ENCODE measurements around the gene ZNF891.
A peak's percentile ranks its signal among the peaks of the same experiment; 100 is the strongest.

The ZNF891 gene

DNA sequence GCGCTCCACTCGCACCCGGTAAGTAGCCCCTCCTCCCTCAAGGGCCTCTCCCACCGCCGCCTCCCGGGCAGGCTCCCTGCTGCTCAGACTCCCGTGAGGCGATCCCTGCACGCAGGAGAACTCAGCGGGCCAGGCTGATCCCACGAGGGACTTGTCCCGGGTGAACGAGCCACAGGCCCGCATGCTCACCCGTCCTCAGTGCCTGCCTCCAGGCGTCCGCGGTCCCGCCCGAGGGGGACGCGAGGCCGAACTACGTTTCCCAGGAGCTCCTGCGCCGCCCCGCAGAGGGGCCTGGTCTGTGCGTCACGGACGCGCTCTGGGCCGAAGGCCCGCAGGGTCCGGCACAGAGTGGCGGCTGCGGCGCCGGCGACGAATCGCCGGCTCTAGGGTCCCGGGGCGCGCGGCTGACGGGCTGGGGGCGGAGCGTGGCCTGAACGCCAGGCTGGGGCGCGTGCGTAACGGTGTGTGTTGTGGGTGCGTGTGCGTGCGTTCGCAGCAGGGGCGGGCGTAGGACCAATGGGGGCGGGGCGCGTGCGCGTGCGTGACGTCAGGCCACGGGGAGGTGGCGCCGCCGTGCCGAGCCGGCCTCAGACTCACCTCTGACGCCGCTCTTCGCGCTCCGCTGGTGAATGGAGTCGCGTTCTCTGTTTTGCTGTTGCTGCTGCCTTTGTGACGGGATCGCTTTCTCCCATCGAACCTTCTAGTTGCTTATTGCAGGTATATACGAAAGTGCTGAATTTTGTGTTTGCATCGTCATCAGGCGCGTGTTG lies at the start of gene ZNF891, which contains the start of gene ZNF10:
ZNF891 (minus strand) TSS at position 237 of the 770 bp plus-strand sequence. CDS start 8,356 bp downstream, outside the sequence.
ZNF10 (plus strand) TSS at position 590 of the 770 bp plus-strand sequence. CDS start 13,866 bp downstream, outside the sequence.
- peak; percentile 98 for DNase-seq

DNA sequence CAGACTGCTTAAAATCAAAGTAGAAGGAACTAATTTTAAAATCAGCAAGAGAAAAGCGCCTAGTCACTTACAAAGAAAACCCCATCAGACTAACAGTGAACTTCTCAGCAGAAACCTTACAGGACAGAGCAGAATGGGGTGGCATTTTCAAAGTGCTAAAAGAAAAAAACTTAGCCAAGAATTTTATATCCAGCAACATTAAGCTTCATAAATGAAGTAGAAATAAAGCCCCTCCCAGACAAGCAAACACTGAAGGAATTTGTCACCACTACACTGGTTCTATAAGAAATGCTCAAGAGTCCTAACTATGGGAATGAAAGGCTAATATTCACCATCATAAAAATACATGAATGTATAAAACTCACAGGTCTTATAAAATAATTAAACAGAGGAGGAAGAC lies 44.8 kb upstream of the ZNF891 start:
- no peak for DNase-seq

DNA sequence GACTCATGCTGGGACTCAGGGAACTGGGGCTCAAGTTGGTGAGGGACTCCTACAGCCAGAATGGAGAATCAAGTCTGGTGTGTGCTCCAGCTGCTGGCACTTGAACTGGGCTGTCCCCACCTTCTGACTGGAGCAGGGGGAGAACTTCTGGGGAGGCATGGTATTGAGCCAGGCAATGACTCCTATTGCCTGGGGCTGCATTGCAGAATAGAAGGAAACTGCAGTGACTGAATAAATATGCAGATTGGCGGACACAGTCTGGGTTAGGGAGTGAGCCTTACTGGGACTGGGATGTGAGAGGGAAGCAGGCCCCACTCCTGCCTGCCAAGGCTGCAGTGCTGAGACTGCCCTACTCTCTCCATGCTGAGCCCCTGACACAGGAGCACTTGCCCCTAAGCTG lies 42.4 kb upstream of the ZNF891 start:
- DNase-seq: no peak

DNA sequence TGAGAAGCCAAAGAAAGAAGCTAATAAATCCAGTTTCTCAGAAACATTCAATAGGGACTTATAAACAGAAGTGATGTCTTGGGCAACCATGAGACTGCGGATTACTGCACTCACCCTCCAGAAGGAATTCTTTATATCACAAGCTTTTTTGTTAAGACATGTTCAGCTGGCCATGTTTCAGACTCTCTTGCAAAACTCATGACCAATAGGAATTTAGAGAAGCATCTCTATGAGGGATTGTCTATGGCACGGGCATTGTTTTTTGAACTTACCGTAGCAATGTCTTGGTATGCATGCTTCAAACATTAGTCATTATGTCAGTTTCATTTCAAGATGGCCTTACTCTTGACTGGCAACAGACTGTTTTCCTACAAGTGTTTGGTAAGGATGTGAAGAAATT lies 35.7 kb upstream of the ZNF891 start:
- no peak for DNase-seq

DNA sequence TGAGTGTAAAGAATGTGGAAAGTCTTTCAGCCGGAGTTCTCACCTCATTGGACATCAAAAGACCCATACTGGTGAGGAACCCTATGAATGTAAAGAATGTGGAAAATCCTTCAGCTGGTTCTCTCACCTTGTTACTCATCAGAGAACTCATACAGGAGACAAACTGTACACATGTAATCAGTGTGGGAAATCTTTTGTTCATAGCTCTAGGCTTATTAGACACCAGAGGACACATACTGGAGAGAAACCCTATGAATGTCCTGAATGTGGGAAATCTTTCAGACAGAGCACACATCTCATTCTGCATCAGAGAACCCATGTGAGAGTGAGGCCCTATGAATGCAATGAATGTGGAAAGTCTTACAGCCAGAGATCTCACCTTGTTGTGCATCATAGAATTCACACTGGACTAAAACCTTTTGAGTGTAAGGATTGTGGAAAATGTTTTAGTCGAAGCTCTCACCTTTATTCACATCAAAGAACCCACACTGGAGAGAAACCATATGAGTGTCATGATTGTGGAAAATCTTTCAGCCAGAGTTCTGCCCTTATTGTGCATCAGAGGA lies 26.1 kb upstream of the ZNF891 start:
- no peak for DNase-seq

DNA sequence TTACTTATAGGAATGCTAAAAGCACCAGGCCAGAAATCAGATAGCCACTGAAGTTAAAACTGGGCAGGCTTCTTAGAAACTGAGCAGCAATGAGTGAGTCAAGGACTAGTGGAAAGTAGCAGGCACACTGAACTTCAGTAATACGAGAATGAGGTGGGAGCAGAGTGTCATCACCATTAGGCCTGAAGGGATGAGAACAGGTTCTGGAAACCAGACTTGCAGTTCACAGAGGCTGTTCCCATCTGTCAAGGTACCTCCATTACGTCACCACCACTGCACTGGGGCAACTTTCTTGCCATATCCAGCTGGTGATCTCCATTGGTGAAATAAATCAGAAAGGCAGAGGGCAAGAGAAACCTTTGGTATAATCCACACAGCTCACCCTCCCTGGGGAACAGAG lies 15.9 kb upstream of the ZNF891 start:
- DNase-seq: no peak

DNA sequence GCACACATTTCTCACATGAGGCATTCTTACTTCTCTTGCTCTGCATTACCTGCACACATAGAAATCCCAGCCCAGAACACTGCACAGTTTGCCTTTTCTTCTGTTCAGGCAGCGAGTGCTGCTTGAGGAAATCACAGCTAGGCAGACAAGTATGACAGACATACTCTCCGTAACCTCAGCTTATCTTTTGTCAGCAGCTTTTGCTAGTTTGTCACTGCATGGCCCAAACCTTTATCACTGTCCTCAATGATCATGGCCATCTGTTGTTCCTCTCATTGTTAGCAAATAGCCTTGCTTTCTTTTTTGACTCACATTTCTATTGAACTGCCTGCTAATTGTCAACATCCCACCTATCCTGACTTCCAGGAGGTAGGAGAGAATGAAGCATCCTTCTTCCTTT lies 5.7 kb upstream of the ZNF891 start:
- DNase-seq: no peak

DNA sequence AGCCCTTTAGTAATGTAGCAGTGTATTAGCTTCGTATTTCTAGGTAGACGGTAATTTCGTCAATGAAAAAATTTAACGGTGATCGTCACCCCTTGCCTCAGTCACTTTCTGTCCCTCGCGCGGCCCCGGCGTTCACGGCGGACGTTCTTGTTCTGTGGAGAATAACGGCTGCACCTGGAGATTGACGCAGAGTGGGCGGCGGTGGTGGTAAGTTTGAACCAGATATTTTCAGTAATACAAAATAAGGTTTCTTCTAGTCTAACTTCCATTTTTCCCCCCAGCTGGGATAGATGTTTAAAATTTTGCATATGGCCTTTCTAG lies 694 bp upstream of the ZNF891 start:
- peak; percentile 55 for DNase-seq

DNA sequence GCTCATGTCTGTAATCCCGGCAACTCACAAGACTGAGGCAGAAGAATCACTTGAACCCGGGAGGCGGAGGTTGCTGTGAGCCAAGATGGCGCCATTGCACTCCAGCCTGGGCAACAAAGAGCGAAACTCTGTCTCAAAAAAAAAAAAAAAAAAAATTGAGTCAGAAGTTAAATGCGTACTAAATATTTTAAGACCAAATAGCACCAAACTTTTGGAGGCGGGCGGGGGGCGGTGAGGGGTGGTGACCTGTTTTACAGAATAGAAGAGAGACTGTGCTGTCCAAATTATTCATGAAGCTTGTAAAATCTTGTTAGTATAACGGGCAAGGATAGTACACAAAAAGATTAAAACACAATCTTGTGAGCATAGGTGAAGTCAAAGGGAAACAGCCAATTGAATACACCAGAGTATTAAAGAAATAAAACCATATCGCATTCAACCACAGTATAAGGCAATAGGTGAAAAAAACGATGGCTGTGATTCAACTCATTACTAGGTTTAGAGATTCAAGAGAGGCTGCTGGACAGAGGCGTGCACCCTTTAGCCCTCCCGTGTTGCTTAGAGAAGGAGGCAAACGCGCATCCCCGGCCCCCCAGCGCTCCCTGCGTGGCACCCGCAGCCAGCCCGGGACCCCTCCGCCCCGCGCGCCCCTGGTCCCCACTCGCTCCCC lies 571 bp downstream of the ZNF891 start:
- no peak for DNase-seq

DNA sequence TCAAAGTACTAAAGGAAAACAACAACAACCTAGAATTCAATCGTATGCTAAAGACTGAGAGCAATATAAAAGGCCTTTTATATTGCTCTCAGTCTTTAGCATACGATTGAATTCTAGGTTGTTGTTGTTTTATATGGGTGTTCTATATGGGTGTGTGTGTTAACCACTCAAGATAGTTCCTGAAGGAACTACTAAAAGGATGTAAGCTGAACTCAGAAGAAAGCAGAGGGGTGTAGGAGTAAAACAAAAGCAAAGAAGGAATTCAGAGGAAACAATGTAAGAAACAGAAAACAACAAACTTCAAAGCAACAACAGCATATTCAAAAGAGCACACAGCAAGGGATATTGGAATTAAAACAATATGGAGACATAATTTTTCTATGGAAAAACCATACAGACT lies 5.4 kb downstream of the ZNF891 start:
- no peak for DNase-seq

DNA sequence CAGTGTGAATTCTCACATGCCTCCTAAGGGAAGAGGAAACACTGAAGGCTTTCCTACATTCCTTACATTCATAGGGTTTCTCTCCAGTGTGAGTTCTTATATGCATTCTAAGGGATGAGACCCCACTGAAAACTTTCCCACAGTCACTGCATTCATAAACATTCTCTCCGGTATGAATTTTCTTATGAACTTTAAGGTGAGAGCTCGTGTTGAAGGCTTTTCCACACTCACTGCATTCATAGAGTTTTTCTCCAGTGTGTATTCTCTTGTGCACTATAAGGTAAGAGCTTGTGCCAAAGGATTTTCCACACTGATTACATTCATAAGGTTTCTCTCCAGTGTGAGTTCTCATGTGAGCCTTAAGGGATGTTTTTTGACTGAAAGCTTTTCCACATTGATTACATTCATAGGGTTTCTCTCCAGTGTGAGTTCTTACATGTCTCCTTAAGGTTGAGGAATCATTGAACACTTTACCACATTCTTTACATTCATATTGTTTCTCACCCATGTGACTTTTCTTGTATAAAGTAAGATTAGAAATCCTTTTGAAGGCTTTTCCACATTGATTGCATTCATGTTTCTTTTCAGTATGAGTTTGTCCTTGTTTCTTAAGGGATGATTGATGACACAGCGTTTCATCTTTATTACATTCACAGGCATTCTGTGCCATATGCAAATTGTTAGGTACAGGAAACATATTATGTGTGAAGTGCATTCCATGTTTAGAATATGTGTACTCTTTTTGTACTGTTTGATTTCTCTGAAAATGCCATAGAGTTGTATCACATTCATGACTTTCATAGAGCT lies 9.5 kb downstream of the ZNF891 start:
- DNase-seq: no peak

DNA sequence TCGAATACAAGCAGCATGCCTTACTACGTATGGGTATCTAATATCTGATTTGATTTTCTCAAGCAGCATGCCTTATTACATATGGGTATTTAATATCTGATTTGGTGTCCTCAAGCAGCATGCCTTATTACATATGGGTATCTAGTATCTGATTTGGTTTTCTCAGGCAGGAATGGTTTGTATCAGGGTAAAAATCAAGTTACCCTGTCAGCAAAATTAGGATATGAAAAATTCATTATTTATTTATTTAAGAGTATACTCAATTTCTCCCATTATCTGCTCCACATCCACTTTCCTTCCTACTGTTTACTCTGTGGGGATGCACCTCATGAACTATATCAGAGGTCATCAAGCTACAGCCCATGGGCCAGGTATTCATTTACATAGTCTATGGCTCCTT lies 21.9 kb downstream of the ZNF891 start:
- DNase-seq: no peak

DNA sequence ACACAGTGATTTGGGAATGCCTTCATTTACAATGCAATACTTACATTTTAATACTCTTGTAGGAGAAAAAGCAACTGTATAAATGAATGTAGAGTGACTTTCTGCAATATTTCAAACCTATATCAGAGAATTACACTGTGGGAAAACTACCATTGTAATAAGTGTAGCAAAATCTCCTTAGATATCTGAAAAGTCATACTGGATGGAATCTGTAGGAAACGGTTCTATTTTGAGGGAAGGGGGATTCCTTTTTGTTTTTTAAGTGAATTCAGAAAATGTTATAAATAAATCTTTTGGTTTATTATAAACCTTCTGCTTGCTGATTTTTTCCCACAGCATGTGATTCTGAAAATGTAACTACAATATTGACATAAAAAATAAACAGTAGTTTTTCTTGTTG lies 23.0 kb downstream of the ZNF891 start:
- DNase-seq: no peak

DNA sequence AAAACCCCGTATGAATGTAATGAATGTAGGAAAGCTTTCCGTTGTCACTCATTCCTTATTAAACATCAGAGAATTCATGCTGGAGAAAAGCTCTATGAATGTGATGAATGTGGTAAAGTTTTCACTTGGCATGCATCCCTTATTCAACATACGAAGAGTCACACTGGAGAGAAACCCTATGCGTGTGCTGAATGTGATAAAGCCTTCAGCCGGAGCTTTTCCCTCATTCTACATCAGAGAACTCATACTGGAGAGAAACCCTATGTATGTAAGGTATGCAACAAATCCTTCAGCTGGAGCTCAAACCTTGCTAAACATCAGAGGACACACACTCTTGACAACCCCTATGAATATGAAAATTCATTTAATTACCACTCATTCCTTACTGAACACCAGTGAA lies 23.8 kb downstream of the ZNF891 start:
- no peak for DNase-seq

DNA sequence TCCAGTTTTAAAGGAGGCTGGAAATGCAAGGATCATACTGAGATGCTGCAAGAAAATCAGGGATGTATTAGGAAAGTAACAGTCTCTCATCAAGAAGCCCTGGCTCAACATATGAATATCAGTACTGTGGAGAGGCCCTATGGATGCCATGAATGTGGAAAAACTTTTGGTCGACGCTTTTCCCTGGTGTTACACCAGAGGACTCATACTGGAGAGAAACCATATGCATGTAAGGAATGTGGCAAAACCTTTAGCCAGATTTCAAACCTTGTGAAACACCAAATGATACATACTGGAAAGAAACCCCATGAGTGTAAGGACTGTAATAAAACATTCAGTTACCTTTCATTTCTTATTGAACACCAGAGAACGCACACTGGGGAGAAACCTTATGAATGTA lies 24.5 kb downstream of the ZNF891 start:
- DNase-seq: no peak

DNA sequence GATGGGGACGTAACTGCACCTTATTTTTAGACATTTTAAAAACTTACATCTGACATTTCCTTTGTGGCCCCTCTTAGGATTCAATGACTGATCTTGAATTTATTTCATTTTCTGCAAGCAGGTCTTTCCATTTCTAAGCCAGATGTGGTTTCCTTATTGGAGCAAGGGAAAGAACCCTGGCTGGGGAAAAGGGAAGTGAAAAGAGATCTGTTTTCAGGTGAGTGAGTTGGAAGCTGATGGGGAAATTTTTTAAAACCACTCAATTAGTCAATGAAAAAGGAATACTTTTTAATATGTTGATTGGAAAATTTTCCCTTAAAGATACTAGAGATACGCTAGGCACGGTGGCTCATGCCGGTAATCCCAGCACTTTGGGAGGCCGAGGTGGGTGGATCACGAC lies 46.7 kb downstream of the ZNF891 start:
- no peak for DNase-seq

DNA sequence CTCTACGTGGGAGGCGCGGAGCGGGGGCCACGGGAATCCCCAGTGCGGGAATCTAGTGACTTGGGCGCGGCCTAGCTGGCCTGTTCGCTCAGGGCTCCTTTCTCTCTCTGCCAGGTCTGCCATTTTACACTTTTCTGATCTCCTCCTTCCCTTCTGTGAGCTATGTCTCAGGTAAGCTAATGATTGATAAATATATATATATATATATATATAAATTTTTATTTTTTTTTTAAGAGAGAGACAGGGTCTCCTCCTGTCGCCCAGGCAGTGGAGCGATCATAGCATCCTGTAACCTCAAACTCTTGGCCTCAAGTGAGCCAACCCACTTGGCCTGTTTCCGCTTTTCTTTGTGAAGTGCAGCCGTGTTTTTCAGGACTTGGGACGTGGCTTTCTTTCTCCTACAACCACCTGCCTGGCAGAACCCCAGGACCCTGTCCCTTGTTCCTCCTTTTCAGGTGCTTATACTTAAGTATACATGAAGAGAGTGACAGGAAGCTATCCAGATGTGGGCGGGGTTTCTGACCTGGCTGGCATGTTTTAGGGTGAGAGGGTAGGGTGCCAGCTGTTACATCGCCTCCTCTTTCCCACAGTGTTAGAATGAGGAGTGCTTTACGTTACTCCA lies 48.8 kb downstream of the ZNF891 start:
- DNase-seq: peak; percentile 34

DNA sequence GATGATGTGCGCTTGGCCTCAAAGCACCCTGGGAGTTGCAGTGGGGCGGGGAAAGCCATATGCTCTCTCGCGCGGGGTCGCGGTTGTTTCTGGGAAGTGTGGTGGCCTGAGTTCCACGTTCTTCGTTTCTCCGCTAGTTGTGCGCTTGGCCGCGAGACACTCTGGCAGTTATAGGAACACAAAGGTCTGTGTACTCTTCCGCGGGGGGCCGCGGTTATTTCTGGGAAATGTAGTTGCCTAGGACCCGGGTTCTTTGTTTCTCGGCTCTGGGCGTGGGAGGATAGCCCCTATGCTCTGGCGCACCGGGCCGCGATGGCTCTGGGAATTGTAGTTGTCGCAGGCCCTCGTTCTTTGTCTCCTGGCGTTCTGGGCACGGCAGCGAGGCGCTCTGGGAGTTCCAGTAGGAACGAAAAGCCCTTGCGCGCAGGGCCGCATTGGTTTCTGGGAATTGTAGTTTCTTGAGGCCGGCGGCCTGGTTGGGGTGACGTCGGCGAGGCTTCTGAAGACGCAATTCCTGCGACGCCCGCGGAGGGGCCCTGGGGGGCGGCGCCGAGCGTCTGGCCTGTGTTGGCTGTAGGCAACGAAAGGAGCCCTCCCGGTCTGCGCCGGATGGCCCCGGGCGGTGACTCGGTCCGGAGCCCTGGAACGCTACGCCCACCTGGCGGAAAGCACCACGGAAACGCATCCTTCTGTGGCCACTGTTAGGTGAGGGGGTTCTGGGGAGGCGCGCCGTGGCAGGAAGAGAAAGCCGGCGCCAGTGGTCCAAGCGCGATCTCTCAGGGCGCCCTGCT lies 49.5 kb downstream of the ZNF891 start, which contains the start of gene ZNF140:
ZNF140 (plus strand) TSS at position 556 of the 791 bp plus-strand sequence. CDS start 398 bp downstream, outside the sequence.
- peak; percentile 98 for DNase-seq

DNA sequence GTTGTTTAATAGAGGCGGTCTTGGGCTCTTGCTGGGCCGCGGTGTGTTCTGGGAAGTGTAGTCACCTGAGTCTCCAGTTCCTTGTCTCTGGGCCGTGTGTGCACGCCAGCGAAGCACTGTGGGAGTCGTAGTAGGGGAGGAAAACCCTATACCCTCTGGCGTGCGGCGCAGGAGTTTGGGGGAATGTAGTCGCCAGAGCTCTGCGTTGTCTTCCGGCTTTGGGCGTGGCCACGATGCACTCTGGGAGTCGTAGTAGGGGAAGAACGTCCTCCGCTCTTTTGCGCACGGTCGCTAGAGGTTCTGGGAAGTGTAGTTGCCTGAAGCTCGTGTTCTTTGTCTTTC lies 50.1 kb downstream of the ZNF891 start:
- DNase-seq: peak; percentile 100

DNA sequence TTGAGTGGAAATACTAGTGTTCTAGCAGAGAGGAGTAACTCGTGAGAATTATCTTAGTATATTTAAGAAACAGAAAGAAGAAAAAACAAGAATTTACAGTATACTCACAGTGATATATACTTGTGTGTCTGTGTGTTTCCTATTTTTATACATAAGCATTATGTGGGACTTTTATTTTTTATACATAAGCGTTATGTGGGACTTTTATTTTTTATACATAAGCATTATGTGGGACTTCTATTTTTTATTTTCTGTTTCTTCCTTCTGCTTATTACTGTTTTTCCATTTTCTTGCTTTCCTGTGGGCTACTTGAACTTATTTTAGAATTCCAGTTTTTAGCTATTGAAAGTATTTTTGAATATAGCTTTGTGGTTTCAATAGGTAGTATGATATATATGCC lies 56.2 kb downstream of the ZNF891 start:
- no peak for DNase-seq

DNA sequence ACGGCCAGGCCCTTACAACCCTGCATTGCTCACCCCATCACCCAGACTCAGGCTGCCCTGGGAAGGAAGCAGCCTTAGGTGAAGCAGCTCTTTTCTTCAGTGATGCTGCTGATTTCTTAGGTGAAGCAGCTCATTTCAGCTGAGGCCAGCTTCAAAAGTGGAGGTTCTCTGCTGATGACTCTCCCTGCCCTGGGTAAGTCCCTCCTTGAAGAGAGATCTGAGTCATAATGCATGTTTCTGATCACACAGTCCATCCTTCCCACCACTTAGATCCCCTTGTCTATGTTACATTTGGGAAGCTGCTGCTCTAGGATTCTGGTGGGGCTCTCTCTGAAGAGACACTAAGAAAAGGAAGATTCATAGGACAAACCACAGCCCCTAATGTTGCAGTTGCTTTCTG lies 66.5 kb downstream of the ZNF891 start:
- no peak for DNase-seq

DNA sequence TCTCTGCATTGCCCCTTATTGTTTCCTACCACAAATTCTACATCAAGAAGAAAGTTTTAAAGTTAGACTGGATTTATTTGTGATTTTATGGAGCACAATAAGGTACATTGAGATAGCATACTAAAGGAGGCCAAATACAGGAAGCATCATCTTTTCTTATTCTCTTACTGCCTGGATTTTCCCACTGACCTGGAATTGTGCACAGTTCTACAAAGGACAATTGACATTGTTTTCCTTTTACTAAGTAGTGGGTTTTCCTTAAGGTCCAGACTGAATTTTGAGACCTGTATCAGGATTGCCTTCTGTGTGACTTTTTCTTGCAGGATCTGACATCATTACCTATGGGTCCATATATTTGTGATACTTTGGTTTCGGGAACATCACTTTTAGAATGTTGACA lies 68.1 kb downstream of the ZNF891 start:
- no peak for DNase-seq

Data from femur (tissue), 1 donor.